GM10847 (cell line): ENCODE data around the gene LOC101059915.
"Not testable (repeated sequence)": the region's sequence is repeated elsewhere in the genome, so short reads cannot be mapped to it uniquely, and the experiment has no call there.

ENCODE experiments used
- POLR2A ChIP-seq: IDR thresholded peaks from 2 replicates; pipeline ENCODE4 v1.6.1; 2011; ENCODE audit not compliant: insufficient read length; ENCODE audit errors: extremely low read depth

LOC101059915 gene

DNA sequence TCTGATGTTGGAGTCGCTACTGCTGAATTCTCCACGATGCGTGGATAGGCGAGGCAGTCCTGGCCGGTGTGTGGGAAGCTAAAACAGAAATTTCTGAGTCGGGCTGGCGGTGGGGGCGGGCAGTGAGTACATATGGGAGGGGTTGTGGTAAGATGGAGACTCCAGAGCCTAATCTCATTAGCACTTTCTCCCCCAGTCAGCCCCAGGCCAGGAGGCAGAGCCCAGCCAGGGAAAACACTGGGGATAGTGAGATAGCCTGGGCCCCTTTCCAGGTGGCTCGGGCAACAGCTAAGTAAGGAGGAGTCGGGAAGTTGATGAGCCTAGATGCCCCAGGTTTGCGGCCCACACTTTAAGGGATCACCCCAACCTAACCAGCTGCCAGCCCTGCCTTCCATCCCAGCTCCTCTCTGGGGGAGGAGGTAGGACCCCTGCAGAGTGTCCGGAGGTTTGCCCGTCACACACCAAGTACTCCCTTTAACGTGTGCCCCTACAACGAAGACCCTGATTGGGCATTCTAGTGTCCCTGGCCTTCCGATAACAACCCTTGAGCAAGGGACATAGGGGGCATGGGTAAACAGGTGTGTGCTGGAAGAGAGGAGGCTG lies 2.4 kb upstream of the LOC101059915 start:
- TF ChIP-seq POLR2A: no peak

- TF ChIP-seq POLR2A: no peak
Observed at GRCh38 chrX:71665747-71666146, 1.6 kb upstream of the LOC101059915 start.

DNA sequence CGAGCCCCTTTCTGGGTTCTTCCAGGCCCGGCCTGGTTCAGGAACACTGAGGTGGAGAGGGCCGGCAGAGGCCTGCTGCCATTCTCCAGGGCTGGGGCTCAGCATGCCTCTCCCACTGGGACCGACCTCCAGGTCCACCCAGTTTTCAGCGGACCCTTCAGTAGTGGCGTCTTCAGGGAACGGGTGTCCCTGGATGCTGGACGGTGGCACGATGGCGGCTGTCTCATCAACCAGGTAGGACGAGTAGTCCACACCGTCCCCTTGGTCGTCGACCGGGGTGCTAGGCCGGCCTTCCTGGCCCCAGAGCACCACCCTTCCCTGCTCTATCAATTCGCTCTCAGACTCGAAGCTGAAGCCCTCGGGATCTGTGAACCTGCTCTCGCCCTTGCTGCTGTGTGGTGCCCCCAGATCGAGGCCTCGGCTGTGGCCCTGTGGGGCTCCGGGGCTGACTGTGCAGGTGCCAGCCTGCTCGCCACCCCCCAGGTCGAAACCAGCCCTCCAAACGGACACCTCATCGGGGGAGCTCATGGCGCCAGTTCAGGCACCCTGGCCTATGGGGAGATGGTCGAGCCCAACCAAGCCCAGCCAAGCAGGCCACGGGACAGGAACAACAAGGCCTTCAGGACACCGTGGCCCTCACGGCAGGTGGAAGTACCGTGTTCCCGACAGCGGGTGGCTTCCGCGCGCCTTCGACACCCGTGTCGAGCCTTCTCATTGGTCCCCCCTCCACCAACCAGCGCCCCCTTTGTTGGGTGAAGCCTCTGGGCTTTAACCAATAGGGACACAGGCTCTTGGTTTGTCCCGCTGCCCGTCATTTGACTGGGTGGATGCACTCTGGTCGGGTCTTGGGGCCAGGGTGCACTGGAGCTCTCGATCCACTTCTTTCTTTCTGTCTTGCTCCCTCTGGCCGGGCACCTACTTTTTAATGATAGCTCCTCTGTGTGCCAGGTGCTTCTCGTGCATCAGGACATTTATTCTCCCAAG lies 814 bp upstream of the LOC101059915 start:
- TF ChIP-seq POLR2A: no peak

GRCh38 chrX:71668248-71668595 lies 876 bp downstream of the LOC101059915 start:
- TF ChIP-seq POLR2A: no peak

DNA sequence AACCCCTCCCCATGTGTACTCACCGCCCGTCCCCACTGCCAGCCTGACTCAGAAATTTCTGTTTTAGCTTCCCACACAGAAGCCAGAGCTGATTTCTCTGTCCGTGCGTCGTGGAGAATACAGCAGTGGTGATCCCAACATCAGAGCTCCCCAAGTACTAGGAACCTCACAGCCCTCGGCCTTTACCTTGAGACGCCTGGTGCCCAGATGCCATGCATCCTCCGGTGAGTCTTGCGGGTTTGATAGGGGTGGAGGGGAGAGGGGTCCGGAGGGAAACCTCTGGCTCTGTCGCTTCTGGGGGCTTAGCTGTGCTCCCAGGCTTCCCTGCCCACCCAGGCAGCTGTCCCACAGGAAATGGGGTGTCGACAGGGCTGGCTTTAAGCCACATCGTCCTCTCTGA lies 2.1 kb downstream of the LOC101059915 start:
- no peak for TF ChIP-seq POLR2A

DNA sequence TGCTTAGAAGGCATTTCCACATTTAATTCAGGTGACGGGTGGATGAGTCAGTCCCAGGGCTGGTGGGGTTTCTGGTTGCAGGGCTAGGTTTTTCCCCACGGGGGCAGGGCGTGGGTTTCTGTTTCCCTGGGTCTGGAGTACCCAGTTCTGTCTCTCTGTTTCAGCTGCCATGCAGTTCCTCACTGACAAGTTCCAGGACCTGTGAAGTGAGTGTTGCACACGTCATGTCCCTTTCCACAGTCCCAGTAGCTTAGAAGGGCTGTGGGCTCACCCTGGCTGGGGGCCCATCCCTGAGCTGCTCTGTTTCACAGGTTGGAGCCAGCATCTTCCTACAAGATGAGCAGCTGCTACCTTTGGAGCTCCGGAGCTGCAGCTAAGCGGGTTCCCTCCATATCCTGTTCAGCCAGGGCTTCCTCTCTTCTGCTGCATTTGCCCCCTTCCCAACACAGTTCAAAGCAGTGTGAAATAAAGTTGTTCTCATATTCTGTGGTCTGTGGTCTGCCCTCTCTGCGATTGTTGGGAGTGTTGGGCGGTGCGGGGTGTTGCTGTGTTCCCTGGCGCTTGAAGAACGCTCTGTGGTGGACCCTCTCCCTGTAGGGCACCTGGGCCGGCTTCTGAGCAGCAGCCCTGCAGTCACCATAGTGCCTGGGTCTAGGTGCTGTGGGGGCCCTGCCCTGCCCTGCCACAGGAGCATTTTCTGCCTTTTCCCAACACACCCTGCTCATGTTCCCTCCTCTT lies 3.9 kb downstream of the LOC101059915 start:
- no peak for TF ChIP-seq POLR2A

GRCh38 chrX:71671938-71672337 lies 4.6 kb downstream of the LOC101059915 start:
- no peak for TF ChIP-seq POLR2A

DNA sequence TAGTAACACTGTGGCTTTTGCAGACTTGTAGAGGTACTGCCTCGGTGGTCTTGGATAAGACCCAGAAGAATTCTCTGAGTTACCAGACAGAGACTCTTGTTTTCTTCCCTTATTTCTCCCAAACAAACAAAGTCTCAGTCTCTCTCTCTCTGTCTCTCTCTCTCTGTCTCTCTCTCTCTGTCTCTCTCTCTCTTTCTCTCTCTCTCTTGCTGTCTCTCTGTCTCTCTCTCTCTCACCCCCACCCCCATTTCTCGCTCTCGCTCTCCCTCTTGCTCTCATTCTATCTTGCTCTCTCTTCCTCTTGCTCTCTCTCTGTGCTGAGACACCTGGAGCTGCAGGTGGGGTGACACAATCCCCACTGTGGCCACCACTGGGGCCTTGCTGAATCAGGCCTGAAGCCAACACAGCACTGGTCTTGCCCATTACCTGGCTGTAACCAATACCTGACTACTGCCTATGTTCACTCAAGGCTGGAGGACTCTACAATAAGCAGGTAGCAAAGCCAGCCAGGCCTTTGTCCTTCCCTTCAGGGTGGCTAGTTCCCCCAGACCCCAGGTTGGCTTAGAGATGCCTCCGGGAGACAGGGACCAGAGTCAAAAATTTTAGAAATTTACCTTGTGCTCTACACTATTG lies 12.3 kb downstream of the LOC101059915 start:
- no peak for TF ChIP-seq POLR2A

DNA sequence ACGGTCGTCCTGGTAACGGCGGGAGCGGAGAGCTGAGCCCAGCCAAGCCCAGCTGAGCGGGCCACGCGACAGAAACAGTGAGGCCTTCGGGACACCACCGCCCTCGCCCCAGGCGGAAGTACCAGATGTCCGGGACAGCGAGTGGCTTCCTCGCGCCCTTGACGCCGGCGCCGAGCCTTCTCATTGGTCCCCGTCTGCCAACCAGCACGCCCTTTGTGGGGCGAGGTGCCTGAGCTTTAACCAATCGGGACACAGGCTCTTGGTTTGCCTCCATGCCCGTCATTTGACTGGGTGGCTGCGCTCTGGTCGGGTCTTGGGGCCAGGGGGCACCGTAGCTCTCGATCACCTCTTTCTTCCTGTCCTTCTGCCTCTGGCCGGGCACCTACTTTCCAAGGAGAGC lies 50.8 kb downstream of the LOC101059915 start, which contains the start of gene CXorf49:
Gene CXorf49, minus strand, starts transcription at position 101 of the 400 bp plus-strand sequence. CDS start 134 bp downstream, outside the sequence.
- not testable (repeated sequence) for TF ChIP-seq POLR2A
